ENCODE data around the gene TTF2.

GRCh38 chr1:117011334-117011733, 48.8 kb upstream of the TTF2 start:
- TF ChIP-seq CTCF (conservative IDR thresholded peaks at IDR 0.05; ENCODE audit: low read depth in 2 of 2) (peak in 1 of 2 experiments; percentile 26; a peak in 1 of 4 replicates), JUNB (IDR thresholded peaks at IDR 0.05; ENCODE audit: unreplicated experiment) (no peak), CREB1 (CRISPR knock-in tag; IDR thresholded peaks at IDR 0.05; ENCODE audit: low read depth) (no peak), ETS1 (IDR thresholded peaks at IDR 0.05) (no peak), POLR2AphosphoS5 (IDR thresholded peaks at IDR 0.05; ENCODE audit: low read depth) (no peak), REST (IDR thresholded peaks at IDR 0.05; ENCODE audit: unreplicated experiment) (no peak), EZH2 (IDR thresholded peaks at IDR 0.05; ENCODE audit: low read depth, unreplicated experiment) (no peak), ZNF331 (CRISPR knock-in tag; IDR thresholded peaks at IDR 0.05; ENCODE audit: low read depth) (no peak), STAT1 (IDR thresholded peaks at IDR 0.05; ENCODE audit: unreplicated experiment) (no peak), NANOG (IDR thresholded peaks at IDR 0.05; ENCODE audit: borderline replicate concordance) (no peak), ZNF462 (CRISPR knock-in tag; IDR thresholded peaks at IDR 0.05) (no peak)
